ENCODE results near the gene PAX8.

Gene PAX8

GRCh38 chr2:113263546-113263945 lies 15.2 kb downstream of the PAX8 start:
- no peak for DNase-seq

GRCh38 chr2:113260991-113261390 lies 17.7 kb downstream of the PAX8 start:
- no peak for DNase-seq

- DNase-seq, result no peak
These were observed 20.1 kb downstream of the PAX8 start for GRCh38 chr2:113258471-113259147.

- DNase-seq, result no peak
These were observed 21.0 kb downstream of the PAX8 start for GRCh38 chr2:113257516-113258264.

GRCh38 chr2:113255140-113256070 lies 23.3 kb downstream of the PAX8 start:
- no peak for DNase-seq

GRCh38 chr2:113253453-113253852 lies 25.3 kb downstream of the PAX8 start:
- no peak for DNase-seq

- DNase-seq, result no peak
These were observed 26.6 kb downstream of the PAX8 start for GRCh38 chr2:113252047-113252590.

GRCh38 chr2:113251118-113251517 lies 27.6 kb downstream of the PAX8 start:
- no peak for DNase-seq

- peak; percentile 65 to 67 for DNase-seq
These were observed 29.5 kb downstream of the PAX8 start for GRCh38 chr2:113248997-113249770.

GRCh38 chr2:113246606-113247005 lies 32.1 kb downstream of the PAX8 start:
- no peak for DNase-seq

GRCh38 chr2:113245276-113245711 lies 33.4 kb downstream of the PAX8 start:
- no peak for DNase-seq

GRCh38 chr2:113242327-113242726 lies 36.4 kb downstream of the PAX8 start:
- no peak for DNase-seq

- peak; percentile 23 to 33 for DNase-seq
These were observed 37.5 kb downstream of the PAX8 start for GRCh38 chr2:113240915-113241911.

GRCh38 chr2:113240150-113240914 lies 38.4 kb downstream of the PAX8 start:
- DNase-seq, result no peak

GRCh38 chr2:113238871-113239839 lies 39.6 kb downstream of the PAX8 start:
- no peak for DNase-seq

- DNase-seq, result no peak
These were observed 41.0 kb downstream of the PAX8 start for GRCh38 chr2:113237604-113238160.

- no peak for DNase-seq
These were observed 42.2 kb downstream of the PAX8 start for GRCh38 chr2:113236367-113237159.

All from activated CD4-positive, alpha-beta T cell treated with anti-CD3 and anti-CD28 coated beads, Interleukin-2, amount 50 U/mL, for 4 hours (primary cell).